ENCODE results near the gene ALG11. TPM values are rescaled to one million over a fixed set of nuclear protein-coding genes. Genes with fewer than 3 reads are reported as not detected.

Gene ALG11
- total RNA-seq, 1 experiment from 2014 or later = 7.3 TPM

- Histone ChIP-seq H3K9ac (ENCODE audit: low read length) (no peak overlapping the region), H3F3A (ENCODE audit: low read length, unreplicated experiment) (no peaks in the 10 kb centered on the region), H3K79me2 (ENCODE audit: low read length) (no peaks in the 10 kb centered on the region), H3K4me3 (ENCODE audit: low read length) (no peak overlapping the region), H4K20me1 (ENCODE audit: low read length) (no peaks in the 10 kb centered on the region), H2AFZ (ENCODE audit: low read length) (no peak overlapping the region), H3K27ac (ENCODE audit: low read length) (no peak overlapping the region), H3K9me3 (ENCODE audit: low read length) (no peaks in the 10 kb centered on the region), H3K4me2 (ENCODE audit: low read length) (no peak overlapping the region), H3K4me1 (ENCODE audit: insufficient read depth, low read length) (peaks cover 16% of the 10 kb centered on the region), H3K27me3 (ENCODE audit: low read length) (no peaks in the 10 kb centered on the region), H3K36me3 (ENCODE audit: low read depth, low read length) (no peaks in the 10 kb centered on the region), H3K9me2 (replicated peaks; ENCODE audit: low read length) (no peaks in the 10 kb centered on the region)
- POLR2A ChIA-PET (ENCODE audit: unreplicated experiment) = no interaction called here
- TF ChIP-seq EZH2 (IDR thresholded peaks at IDR 0.05; ENCODE audit: low read length, unreplicated experiment) = no peak
- no peak for TF ChIP-seq EZH2phosphoT487 (IDR thresholded peaks at IDR 0.05; ENCODE audit: borderline replicate concordance, low read length)
- TF ChIP-seq CTCF (conservative IDR thresholded peaks at IDR 0.05; ENCODE audit: low read depth, low read length) = no peak
- CTCF ChIA-PET = no interaction called here
- DNase-seq = no peak
- BruUV-seq (replicated peaks) = no TSS peak
- intact Hi-C loops (cut with micrococcal nuclease) = no loop called here
- no peak for ATAC-seq
Observed at GRCh38 chr13:51996641-51997040, 15.6 kb upstream of the ALG11 start.

GRCh38 chr13:51997186-51997585 lies 15.0 kb upstream of the ALG11 start:
- no peak overlapping the region for H3K27ac ChIP-seq (ENCODE audit: low read length)
- DNase-seq = no peak
- no peak overlapping the region for H3K9ac ChIP-seq (ENCODE audit: low read length)
- no peaks in the 10 kb centered on the region for H3K79me2 ChIP-seq (ENCODE audit: low read length)
- ChIA-PET POLR2A (ENCODE audit: unreplicated experiment) (no interaction called here), CTCF (interaction anchor here (0.6 kb wide), 1 partner anchor 78 kb away, joined by 8 read pairs; no protein-coding TSS in a partner anchor)
- H3K4me2 ChIP-seq (ENCODE audit: low read length) = no peak overlapping the region
- peaks cover 16% of the 10 kb centered on the region for H3K4me1 ChIP-seq (ENCODE audit: insufficient read depth, low read length)
- H3K9me3 ChIP-seq (ENCODE audit: low read length) = no peaks in the 10 kb centered on the region
- H4K20me1 ChIP-seq (ENCODE audit: low read length) = no peaks in the 10 kb centered on the region
- H3K36me3 ChIP-seq (ENCODE audit: low read depth, low read length) = no peaks in the 10 kb centered on the region
- H3K4me3 ChIP-seq (ENCODE audit: low read length) = no peak overlapping the region
- no peak overlapping the region for H2AFZ ChIP-seq (ENCODE audit: low read length)
- no peaks in the 10 kb centered on the region for H3F3A ChIP-seq (ENCODE audit: low read length, unreplicated experiment)
- BruUV-seq (replicated peaks) = no TSS peak
- TF ChIP-seq EZH2phosphoT487 (IDR thresholded peaks at IDR 0.05; ENCODE audit: borderline replicate concordance, low read length) = no peak
- no peak for TF ChIP-seq CTCF (conservative IDR thresholded peaks at IDR 0.05; ENCODE audit: low read depth, low read length)
- no peak for TF ChIP-seq EZH2 (IDR thresholded peaks at IDR 0.05; ENCODE audit: low read length, unreplicated experiment)
- intact Hi-C loops (cut with micrococcal nuclease) = no loop called here
- no peaks in the 10 kb centered on the region for H3K9me2 ChIP-seq (replicated peaks; ENCODE audit: low read length)
- ATAC-seq = no peak
- no peaks in the 10 kb centered on the region for H3K27me3 ChIP-seq (ENCODE audit: low read length)

GRCh38 chr13:51997641-51998330 lies 14.4 kb upstream of the ALG11 start:
- no peaks in the 10 kb centered on the region for H3K9me3 ChIP-seq (ENCODE audit: low read length)
- no peak for DNase-seq
- peaks cover 16% of the 10 kb centered on the region for H3K4me1 ChIP-seq (ENCODE audit: insufficient read depth, low read length)
- no peaks in the 10 kb centered on the region for H3F3A ChIP-seq (ENCODE audit: low read length, unreplicated experiment)
- CTCF ChIA-PET = interaction anchor here (0.6 kb wide), 1 partner anchor 78 kb away, joined by 8 read pairs; no protein-coding TSS in a partner anchor
- no peak overlapping the region for H2AFZ ChIP-seq (ENCODE audit: low read length)
- no peaks in the 10 kb centered on the region for H4K20me1 ChIP-seq (ENCODE audit: low read length)
- H3K27ac ChIP-seq (ENCODE audit: low read length) = no peak overlapping the region
- no peak overlapping the region for H3K4me3 ChIP-seq (ENCODE audit: low read length)
- intact Hi-C loops (cut with micrococcal nuclease) = no loop called here
- BruUV-seq (replicated peaks) = no TSS peak
- no peaks in the 10 kb centered on the region for H3K9me2 ChIP-seq (replicated peaks; ENCODE audit: low read length)
- no peak overlapping the region for H3K4me2 ChIP-seq (ENCODE audit: low read length)
- POLR2A ChIA-PET (ENCODE audit: unreplicated experiment) = no interaction called here
- H3K9ac ChIP-seq (ENCODE audit: low read length) = no peak overlapping the region
- no peak for ATAC-seq
- H3K79me2 ChIP-seq (ENCODE audit: low read length) = no peaks in the 10 kb centered on the region
- H3K36me3 ChIP-seq (ENCODE audit: low read depth, low read length) = no peaks in the 10 kb centered on the region
- TF ChIP-seq CTCF (conservative IDR thresholded peaks at IDR 0.05; ENCODE audit: low read depth, low read length) (no peak), EZH2phosphoT487 (IDR thresholded peaks at IDR 0.05; ENCODE audit: borderline replicate concordance, low read length) (no peak), EZH2 (IDR thresholded peaks at IDR 0.05; ENCODE audit: low read length, unreplicated experiment) (no peak)
- H3K27me3 ChIP-seq (ENCODE audit: low read length) = no peaks in the 10 kb centered on the region

Measured in PC-3 (cell line).